ENCODE results near the gene TMEM107. TPM values are rescaled to one million over a fixed set of nuclear protein-coding genes. Genes with fewer than 3 reads are reported as not detected.

TMEM107 gene
- total RNA-seq, 1 experiment from 2014 or later = 17.2 TPM

DNA sequence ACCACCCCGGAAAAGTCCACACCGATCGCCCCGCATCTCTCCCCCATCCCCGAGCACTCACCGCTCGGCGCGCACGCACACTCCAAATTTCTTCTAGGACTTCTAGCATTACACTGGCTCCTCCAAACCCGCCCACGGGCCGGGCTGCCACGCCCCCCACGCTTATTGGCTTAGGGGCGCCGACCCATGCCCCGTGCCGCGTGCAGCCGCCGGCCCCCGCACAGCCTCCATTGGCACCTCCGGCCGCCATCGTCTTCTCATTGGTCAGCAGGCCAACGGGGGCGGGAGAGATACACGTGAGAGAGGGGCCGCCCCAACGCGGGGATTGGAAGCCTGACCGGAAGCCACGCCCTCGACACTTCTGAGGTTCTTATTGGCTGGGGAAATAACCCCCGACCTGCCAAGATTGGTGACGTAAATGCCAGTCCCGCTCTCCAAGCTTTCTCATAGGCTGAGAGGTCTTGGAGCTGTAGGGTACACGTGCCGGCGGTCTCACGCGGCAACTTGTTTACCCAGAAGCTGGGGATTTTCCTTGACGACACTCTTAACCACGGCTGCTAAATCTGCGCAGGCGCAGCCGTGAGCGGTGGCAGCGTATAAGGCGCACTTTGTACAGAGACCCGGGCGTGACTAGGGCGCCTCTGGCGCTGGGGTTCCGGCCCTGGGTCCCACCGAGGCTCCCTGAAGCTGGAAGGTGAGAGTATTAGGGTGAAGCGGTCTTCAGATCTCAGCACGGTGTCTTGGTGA lies 19.8 kb downstream of the TMEM107 start (continued):
- no peak for TF ChIP-seq NFE2L1 (CRISPR knock-in tag; IDR thresholded peaks at IDR 0.05)
- TF ChIP-seq, protein P1, sequence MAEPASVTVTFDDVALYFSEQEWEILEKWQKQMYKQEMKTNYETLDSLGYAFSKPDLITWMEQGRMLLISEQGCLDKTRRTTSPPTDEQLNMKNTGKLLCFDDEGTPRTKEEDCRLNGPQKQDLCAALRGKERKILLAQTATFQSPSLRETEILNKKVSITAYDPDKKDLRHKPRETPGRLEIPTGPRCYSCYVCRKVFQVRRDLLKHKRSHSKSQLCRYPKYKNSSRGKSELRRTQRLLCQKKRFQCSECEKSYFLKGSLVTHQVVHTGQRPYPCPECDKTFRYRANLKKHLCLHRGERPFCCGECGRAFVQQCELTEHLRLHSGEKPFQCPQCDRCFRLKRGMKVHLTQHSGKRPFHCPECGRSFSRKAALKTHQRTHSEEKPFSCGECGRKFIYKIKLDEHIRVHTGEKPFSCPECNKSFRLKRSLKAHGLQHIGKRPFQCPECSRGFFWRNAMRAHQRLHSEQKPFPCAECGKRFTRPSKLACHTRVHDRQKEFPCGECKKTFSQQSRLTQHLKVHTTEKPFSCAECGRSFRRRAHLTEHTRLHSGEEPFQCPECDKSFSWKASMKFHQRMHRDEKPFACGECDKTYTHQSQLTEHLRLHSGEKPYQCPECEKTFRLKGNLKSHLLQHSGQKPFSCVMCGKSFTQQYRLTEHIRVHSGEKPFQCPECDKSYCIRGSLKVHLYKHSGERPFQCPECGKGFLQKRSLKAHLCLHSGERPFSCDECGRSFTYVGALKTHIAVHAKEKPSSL (CRISPR knock-in tag; conservative IDR thresholded peaks at IDR 0.05) = no peak
- TF ChIP-seq, protein P2, sequence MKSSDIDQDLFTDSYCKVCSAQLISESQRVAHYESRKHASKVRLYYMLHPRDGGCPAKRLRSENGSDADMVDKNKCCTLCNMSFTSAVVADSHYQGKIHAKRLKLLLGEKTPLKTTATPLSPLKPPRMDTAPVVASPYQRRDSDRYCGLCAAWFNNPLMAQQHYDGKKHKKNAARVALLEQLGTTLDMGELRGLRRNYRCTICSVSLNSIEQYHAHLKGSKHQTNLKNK (CRISPR knock-in tag; IDR thresholded peaks at IDR 0.05) = no peak
- TF ChIP-seq ELF4 (CRISPR knock-in tag; IDR thresholded peaks at IDR 0.05; ENCODE audit: low read depth) = no peak
- TF ChIP-seq, protein P3, sequence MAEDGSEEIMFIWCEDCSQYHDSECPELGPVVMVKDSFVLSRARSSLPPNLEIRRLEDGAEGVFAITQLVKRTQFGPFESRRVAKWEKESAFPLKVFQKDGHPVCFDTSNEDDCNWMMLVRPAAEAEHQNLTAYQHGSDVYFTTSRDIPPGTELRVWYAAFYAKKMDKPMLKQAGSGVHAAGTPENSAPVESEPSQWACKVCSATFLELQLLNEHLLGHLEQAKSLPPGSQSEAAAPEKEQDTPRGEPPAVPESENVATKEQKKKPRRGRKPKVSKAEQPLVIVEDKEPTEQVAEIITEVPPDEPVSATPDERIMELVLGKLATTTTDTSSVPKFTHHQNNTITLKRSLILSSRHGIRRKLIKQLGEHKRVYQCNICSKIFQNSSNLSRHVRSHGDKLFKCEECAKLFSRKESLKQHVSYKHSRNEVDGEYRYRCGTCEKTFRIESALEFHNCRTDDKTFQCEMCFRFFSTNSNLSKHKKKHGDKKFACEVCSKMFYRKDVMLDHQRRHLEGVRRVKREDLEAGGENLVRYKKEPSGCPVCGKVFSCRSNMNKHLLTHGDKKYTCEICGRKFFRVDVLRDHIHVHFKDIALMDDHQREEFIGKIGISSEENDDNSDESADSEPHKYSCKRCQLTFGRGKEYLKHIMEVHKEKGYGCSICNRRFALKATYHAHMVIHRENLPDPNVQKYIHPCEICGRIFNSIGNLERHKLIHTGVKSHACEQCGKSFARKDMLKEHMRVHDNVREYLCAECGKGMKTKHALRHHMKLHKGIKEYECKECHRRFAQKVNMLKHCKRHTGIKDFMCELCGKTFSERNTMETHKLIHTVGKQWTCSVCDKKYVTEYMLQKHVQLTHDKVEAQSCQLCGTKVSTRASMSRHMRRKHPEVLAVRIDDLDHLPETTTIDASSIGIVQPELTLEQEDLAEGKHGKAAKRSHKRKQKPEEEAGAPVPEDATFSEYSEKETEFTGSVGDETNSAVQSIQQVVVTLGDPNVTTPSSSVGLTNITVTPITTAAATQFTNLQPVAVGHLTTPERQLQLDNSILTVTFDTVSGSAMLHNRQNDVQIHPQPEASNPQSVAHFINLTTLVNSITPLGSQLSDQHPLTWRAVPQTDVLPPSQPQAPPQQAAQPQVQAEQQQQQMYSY (CRISPR knock-in tag; IDR thresholded peaks at IDR 0.05) = no peak
- TF ChIP-seq, protein P4, sequence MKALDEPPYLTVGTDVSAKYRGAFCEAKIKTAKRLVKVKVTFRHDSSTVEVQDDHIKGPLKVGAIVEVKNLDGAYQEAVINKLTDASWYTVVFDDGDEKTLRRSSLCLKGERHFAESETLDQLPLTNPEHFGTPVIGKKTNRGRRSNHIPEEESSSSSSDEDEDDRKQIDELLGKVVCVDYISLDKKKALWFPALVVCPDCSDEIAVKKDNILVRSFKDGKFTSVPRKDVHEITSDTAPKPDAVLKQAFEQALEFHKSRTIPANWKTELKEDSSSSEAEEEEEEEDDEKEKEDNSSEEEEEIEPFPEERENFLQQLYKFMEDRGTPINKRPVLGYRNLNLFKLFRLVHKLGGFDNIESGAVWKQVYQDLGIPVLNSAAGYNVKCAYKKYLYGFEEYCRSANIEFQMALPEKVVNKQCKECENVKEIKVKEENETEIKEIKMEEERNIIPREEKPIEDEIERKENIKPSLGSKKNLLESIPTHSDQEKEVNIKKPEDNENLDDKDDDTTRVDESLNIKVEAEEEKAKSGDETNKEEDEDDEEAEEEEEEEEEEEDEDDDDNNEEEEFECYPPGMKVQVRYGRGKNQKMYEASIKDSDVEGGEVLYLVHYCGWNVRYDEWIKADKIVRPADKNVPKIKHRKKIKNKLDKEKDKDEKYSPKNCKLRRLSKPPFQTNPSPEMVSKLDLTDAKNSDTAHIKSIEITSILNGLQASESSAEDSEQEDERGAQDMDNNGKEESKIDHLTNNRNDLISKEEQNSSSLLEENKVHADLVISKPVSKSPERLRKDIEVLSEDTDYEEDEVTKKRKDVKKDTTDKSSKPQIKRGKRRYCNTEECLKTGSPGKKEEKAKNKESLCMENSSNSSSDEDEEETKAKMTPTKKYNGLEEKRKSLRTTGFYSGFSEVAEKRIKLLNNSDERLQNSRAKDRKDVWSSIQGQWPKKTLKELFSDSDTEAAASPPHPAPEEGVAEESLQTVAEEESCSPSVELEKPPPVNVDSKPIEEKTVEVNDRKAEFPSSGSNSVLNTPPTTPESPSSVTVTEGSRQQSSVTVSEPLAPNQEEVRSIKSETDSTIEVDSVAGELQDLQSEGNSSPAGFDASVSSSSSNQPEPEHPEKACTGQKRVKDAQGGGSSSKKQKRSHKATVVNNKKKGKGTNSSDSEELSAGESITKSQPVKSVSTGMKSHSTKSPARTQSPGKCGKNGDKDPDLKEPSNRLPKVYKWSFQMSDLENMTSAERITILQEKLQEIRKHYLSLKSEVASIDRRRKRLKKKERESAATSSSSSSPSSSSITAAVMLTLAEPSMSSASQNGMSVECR (CRISPR knock-in tag; IDR thresholded peaks at IDR 0.05; ENCODE audit: borderline replicate concordance) = peak; percentile 32; the same call in 1 of the 2 replicates
- no peak for TF ChIP-seq PRRX2 (CRISPR knock-in tag; IDR thresholded peaks at IDR 0.05)
- TF ChIP-seq, protein P5, sequence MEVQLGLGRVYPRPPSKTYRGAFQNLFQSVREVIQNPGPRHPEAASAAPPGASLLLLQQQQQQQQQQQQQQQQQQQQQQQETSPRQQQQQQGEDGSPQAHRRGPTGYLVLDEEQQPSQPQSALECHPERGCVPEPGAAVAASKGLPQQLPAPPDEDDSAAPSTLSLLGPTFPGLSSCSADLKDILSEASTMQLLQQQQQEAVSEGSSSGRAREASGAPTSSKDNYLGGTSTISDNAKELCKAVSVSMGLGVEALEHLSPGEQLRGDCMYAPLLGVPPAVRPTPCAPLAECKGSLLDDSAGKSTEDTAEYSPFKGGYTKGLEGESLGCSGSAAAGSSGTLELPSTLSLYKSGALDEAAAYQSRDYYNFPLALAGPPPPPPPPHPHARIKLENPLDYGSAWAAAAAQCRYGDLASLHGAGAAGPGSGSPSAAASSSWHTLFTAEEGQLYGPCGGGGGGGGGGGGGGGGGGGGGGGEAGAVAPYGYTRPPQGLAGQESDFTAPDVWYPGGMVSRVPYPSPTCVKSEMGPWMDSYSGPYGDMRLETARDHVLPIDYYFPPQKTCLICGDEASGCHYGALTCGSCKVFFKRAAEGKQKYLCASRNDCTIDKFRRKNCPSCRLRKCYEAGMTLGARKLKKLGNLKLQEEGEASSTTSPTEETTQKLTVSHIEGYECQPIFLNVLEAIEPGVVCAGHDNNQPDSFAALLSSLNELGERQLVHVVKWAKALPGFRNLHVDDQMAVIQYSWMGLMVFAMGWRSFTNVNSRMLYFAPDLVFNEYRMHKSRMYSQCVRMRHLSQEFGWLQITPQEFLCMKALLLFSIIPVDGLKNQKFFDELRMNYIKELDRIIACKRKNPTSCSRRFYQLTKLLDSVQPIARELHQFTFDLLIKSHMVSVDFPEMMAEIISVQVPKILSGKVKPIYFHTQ (CRISPR knock-in tag; IDR thresholded peaks at IDR 0.05) = no peak
- TF ChIP-seq, protein P6, sequence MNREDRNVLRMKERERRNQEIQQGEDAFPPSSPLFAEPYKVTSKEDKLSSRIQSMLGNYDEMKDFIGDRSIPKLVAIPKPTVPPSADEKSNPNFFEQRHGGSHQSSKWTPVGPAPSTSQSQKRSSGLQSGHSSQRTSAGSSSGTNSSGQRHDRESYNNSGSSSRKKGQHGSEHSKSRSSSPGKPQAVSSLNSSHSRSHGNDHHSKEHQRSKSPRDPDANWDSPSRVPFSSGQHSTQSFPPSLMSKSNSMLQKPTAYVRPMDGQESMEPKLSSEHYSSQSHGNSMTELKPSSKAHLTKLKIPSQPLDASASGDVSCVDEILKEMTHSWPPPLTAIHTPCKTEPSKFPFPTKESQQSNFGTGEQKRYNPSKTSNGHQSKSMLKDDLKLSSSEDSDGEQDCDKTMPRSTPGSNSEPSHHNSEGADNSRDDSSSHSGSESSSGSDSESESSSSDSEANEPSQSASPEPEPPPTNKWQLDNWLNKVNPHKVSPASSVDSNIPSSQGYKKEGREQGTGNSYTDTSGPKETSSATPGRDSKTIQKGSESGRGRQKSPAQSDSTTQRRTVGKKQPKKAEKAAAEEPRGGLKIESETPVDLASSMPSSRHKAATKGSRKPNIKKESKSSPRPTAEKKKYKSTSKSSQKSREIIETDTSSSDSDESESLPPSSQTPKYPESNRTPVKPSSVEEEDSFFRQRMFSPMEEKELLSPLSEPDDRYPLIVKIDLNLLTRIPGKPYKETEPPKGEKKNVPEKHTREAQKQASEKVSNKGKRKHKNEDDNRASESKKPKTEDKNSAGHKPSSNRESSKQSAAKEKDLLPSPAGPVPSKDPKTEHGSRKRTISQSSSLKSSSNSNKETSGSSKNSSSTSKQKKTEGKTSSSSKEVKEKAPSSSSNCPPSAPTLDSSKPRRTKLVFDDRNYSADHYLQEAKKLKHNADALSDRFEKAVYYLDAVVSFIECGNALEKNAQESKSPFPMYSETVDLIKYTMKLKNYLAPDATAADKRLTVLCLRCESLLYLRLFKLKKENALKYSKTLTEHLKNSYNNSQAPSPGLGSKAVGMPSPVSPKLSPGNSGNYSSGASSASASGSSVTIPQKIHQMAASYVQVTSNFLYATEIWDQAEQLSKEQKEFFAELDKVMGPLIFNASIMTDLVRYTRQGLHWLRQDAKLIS (CRISPR knock-in tag; IDR thresholded peaks at IDR 0.05; ENCODE audit: borderline replicate concordance) = no peak
- peak; percentile 99 for TF ChIP-seq SP1 (CRISPR knock-in tag; conservative IDR thresholded peaks at IDR 0.05)

Measured in WTC11 (cell line).